ENCODE measurements around the gene ZNF709.

The ZNF709 gene

DNA sequence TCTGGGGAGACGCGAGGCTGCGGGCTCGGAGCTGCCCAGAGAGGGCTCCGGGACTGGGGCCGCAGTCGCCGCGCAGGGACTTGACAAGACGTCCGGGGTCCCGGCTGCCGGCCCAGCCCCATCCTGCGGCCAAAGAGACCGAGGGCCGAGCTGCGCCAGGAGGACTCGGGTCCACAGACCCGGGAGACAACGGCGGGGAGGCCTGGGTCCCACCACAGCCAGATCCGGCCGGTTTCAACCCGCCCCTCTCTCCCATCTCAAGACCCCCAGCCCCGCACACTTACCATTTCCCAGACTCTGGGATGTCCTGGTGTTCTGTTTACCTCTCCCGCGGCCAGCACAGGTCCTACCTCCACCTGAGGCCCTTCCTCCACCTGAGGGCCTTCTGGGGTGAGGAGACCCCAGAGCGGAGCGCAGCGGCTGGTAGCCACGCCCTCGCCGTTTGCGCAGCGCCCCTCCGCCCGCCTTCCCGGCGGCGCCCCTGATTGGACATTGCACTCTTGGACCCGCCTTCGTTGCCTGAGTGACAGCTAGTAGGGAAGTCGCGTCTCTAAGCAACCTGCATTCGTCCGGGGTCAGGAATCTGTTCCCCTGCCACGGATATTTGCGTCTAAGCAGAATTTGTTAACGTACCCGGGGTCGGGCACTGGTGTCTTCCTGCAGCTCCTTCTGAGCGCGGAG lies at the start of gene ZNF709:
ZNF709 (minus strand) TSS at position 446 of the 681 bp plus-strand sequence; CDS start at position 287, 159 bp downstream.
- DNase-seq, result peak; percentile 92 to 94
- H3K9me3 ChIP-seq, result no peaks in the 10 kb centered on the region
- TF ChIP-seq, protein P1, sequence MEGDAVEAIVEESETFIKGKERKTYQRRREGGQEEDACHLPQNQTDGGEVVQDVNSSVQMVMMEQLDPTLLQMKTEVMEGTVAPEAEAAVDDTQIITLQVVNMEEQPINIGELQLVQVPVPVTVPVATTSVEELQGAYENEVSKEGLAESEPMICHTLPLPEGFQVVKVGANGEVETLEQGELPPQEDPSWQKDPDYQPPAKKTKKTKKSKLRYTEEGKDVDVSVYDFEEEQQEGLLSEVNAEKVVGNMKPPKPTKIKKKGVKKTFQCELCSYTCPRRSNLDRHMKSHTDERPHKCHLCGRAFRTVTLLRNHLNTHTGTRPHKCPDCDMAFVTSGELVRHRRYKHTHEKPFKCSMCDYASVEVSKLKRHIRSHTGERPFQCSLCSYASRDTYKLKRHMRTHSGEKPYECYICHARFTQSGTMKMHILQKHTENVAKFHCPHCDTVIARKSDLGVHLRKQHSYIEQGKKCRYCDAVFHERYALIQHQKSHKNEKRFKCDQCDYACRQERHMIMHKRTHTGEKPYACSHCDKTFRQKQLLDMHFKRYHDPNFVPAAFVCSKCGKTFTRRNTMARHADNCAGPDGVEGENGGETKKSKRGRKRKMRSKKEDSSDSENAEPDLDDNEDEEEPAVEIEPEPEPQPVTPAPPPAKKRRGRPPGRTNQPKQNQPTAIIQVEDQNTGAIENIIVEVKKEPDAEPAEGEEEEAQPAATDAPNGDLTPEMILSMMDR (IDR thresholded peaks at IDR 0.05), result no peak
- H3K36me3 ChIP-seq, result no peaks in the 10 kb centered on the region
- peak within 1 kb of the TSS; percentile 79 to 85 for H3K27ac ChIP-seq
- H3K27me3 ChIP-seq, result no peaks in the 10 kb centered on the region
- peaks cover 0 to 18% (median 9%) of the 10 kb centered on the region in 4 donors for H3K4me1 ChIP-seq
- H3K4me3 ChIP-seq, result peak within 1 kb of the TSS; percentile 84 to 87
- intact Hi-C loops (cut with DNase I; ENCODE audit: low total_unique reads), result no loop called here

DNA sequence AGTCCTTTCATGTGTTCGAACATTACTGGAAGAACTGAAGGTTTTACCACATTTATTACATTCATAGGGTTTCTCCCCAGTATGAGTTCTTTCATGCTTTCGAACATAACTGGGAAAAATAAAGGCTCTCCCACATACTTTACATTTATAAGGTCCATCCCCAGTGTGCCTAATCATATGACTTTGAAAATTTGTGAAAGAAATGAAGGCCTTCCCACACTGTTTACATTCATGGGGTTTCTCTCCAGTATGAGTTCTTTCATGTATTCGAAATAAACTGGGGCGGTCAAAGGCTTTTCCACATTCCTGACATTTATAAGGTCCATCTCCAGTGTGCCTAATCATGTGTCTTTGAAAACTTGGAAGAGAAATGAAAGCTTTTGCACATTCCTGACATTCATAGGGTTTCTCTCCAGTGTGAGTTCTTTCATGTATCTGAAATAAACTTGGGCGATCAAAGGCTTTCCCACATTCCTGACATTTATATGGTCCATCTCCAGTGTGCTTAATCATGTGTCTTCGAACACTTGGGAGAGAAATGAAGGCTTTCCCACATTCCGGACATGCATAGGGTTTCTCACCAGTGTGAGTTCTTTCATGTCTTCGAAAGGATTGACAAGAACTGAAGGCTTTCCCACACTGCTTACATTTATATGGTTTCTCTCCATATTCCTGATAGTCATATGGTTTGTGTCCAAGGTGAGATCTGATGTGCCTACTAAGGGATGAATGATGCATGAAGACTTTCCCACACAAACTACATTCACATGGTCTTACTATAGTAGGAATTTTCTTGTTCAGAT lies 42.6 kb upstream of the ZNF709 start:
- intact Hi-C loops (cut with DNase I; ENCODE audit: low total_unique reads), result no loop called here
- no peak for DNase-seq
- no peaks in the 10 kb centered on the region for H3K4me1 ChIP-seq
- peaks cover 7 to 98% (median 85%) of the 10 kb centered on the region in 3 donors for H3K9me3 ChIP-seq
- H3K36me3 ChIP-seq, result peaks cover 82 to 95% (median 89%) of the 10 kb centered on the region in 3 donors
- TF ChIP-seq, protein P1 (IDR thresholded peaks at IDR 0.05), result no peak
- H3K27ac ChIP-seq, result no peak overlapping the region
- H3K27me3 ChIP-seq, result no peaks in the 10 kb centered on the region
- H3K4me3 ChIP-seq, result no peak overlapping the region

DNA sequence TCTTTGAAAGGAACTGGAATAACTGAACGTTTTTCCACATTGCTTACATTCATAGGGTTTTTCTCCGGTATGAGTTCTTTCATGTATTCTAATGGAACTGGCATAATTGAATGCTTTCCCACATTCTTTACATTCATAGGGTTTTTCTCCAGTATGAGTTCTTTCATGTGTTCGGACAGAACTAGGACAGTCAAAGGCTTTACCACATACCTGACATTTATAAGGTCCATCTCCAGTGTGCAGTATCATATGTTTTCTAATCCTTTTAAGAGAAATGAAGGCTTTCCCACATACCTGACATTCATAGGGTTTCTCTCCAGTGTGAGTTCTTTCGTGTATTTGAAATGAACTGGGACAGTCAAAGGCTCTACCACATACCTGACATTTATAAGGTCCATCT lies 41.9 kb upstream of the ZNF709 start:
- Histone ChIP-seq H3K27ac (no peak overlapping the region), H3K27me3 (no peaks in the 10 kb centered on the region), H3K9me3 (peaks cover 7 to 100% (median 89%) of the 10 kb centered on the region in 3 donors), H3K4me1 (no peaks in the 10 kb centered on the region), H3K4me3 (no peak overlapping the region), H3K36me3 (peaks cover 80 to 89% (median 85%) of the 10 kb centered on the region in 3 donors)
- TF ChIP-seq, protein P1 (IDR thresholded peaks at IDR 0.05), result no peak
- no peak for DNase-seq
- intact Hi-C loops (cut with DNase I; ENCODE audit: low total_unique reads), result no loop called here

DNA sequence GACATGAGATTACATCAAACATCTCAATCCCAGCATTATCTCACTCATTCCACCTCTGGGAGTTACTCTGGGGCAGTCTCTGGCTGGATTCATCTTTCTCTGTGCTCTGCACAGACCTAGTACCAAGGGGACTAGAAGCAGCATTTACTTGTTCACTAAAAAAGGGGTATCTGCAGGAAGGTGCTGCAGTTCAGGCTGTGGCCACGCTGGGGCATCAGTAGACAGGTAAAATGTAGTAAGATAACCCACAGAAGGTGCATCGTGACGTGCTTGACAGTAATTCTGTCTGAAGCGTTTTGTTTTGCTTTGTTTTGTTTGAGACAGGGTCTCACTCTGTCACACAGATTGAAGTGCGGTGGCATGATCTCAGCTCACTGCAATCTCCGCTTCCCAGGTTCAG lies 37.4 kb upstream of the ZNF709 start:
- Histone ChIP-seq H3K27ac (no peak overlapping the region), H3K4me1 (no peaks in the 10 kb centered on the region), H3K9me3 (peaks cover 9 to 97% (median 54%) of the 10 kb centered on the region in 3 donors), H3K36me3 (peaks cover 40 to 67% (median 42%) of the 10 kb centered on the region in 3 donors), H3K4me3 (no peak overlapping the region), H3K27me3 (no peaks in the 10 kb centered on the region)
- TF ChIP-seq, protein P1 (IDR thresholded peaks at IDR 0.05), result no peak
- DNase-seq, result no peak
- intact Hi-C loops (cut with DNase I; ENCODE audit: low total_unique reads), result no loop called here

DNA sequence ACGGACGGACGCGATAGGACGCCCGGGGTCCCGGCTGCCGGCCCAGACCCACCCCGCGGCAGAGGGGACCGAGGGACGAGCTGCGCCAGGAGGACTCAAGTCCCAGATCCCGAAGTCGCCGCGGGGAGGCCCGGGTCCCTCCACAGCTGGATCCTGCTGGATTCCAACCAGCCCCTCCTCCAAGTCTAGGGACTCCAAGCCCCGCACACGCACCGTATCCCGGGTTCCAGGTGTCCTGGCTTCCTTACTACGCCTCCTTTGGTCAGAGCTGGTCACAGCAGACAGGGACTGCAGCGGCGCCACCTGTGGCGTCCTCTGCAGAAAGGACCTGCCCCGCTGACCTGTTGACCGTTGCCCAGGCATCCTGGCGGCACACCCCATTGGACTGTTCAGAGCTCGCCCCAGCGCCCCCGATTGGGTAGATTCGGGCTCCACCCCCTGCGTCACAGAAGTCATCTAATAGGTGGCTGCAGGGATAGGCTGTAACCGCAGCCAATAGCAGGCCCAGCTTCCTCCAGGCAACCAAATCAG lies 29.0 kb upstream of the ZNF709 start:
- intact Hi-C loops (cut with DNase I; ENCODE audit: low total_unique reads), result no loop called here
- Histone ChIP-seq H3K4me3 (no peak overlapping the region), H3K36me3 (peaks cover 0 to 11% (median 6%) of the 10 kb centered on the region in 3 donors), H3K9me3 (peaks cover 0 to 33% (median 0%) of the 10 kb centered on the region in 3 donors), H3K27ac (no peak overlapping the region), H3K4me1 (no peaks in the 10 kb centered on the region), H3K27me3 (peaks cover 0 to 5% of the 10 kb centered on the region in 2 donors)
- no peak for DNase-seq
- TF ChIP-seq, protein P1 (IDR thresholded peaks at IDR 0.05), result no peak

Data from tibial artery (tissue), 4 donors.